ENCODE measurements around the gene ZNF516. TPM values are rescaled to one million over a fixed set of nuclear protein-coding genes. Genes with fewer than 3 reads are reported as not detected.

ZNF516 gene
- total RNA-seq, 1 experiment from 2014 or later, result 28.3 TPM

GRCh38 chr18:76374330-76375281 lies 120.4 kb downstream of the ZNF516 start:
- H3K4me1 Mint-ChIP-seq (ENCODE audit: insufficient read depth, unreplicated experiment), result peaks cover 26% of the 10 kb centered on the region
- H3K27me3 Mint-ChIP-seq (ENCODE audit: insufficient read depth, unreplicated experiment), result no peaks in the 10 kb centered on the region
- CTCF ChIA-PET, result no interaction called here
- no TSS peak for BruUV-seq (replicated peaks)
- POLR2A ChIA-PET, result no interaction called here
- no peak for TF ChIP-seq CTCF (IDR thresholded peaks at IDR 0.05; ENCODE audit: unreplicated experiment)
- DNase-seq (ENCODE audit: unreplicated experiment), result no peak
- H3K36me3 Mint-ChIP-seq (ENCODE audit: insufficient read depth, unreplicated experiment), result peaks cover 29% of the 10 kb centered on the region
- no peaks in the 10 kb centered on the region for H3K9me3 Mint-ChIP-seq (ENCODE audit: unreplicated experiment)
- no peak overlapping the region for H3K4me3 Mint-ChIP-seq (ENCODE audit: unreplicated experiment)
- intact Hi-C loops (cut with micrococcal nuclease), result no loop called here
- no peak overlapping the region for H3K27ac Mint-ChIP-seq (ENCODE audit: low read depth, unreplicated experiment)

- no peak for TF ChIP-seq CTCF (IDR thresholded peaks at IDR 0.05; ENCODE audit: unreplicated experiment)
- POLR2A ChIA-PET, result interaction anchor here (0.6 to 1.2 kb wide), 3 partner anchors 19 to 1650 kb away, joined by 3 to 4 read pairs (median 3); no protein-coding TSS in a partner anchor
- Mint-ChIP-seq H3K36me3 (ENCODE audit: insufficient read depth, unreplicated experiment) (peaks cover 30% of the 10 kb centered on the region), H3K4me3 (ENCODE audit: unreplicated experiment) (no peak overlapping the region), H3K9me3 (ENCODE audit: unreplicated experiment) (no peaks in the 10 kb centered on the region), H3K4me1 (ENCODE audit: insufficient read depth, unreplicated experiment) (peaks cover 26% of the 10 kb centered on the region), H3K27ac (ENCODE audit: low read depth, unreplicated experiment) (no peak overlapping the region), H3K27me3 (ENCODE audit: insufficient read depth, unreplicated experiment) (no peaks in the 10 kb centered on the region)
- no TSS peak for BruUV-seq (replicated peaks)
- CTCF ChIA-PET, result interaction anchor here (0.6 to 0.8 kb wide), 3 partner anchors 8 to 1720 kb away, joined by 4 read pairs; no protein-coding TSS in a partner anchor
- DNase-seq (ENCODE audit: unreplicated experiment), result no peak
- intact Hi-C loops (cut with micrococcal nuclease), result no loop called here
Observed at GRCh38 chr18:76373297-76373696, 121.7 kb downstream of the ZNF516 start.

GRCh38 chr18:76371301-76372203 lies 123.5 kb downstream of the ZNF516 start:
- ChIA-PET CTCF (interaction anchor here (1.3 kb wide), 1 partner anchor 28 kb away, joined by 3 read pairs; no protein-coding TSS in a partner anchor), POLR2A (no interaction called here)
- peaks cover 22% of the 10 kb centered on the region for H3K36me3 Mint-ChIP-seq (ENCODE audit: insufficient read depth, unreplicated experiment)
- no peak for DNase-seq (ENCODE audit: unreplicated experiment)
- no TSS peak for BruUV-seq (replicated peaks)
- H3K27ac Mint-ChIP-seq (ENCODE audit: low read depth, unreplicated experiment), result no peak overlapping the region
- H3K27me3 Mint-ChIP-seq (ENCODE audit: insufficient read depth, unreplicated experiment), result no peaks in the 10 kb centered on the region
- no peak overlapping the region for H3K4me3 Mint-ChIP-seq (ENCODE audit: unreplicated experiment)
- H3K9me3 Mint-ChIP-seq (ENCODE audit: unreplicated experiment), result no peaks in the 10 kb centered on the region
- intact Hi-C loops (cut with micrococcal nuclease), result no loop called here
- peaks cover 26% of the 10 kb centered on the region for H3K4me1 Mint-ChIP-seq (ENCODE audit: insufficient read depth, unreplicated experiment)
- no peak for TF ChIP-seq CTCF (IDR thresholded peaks at IDR 0.05; ENCODE audit: unreplicated experiment)

GRCh38 chr18:76370686-76371085 lies 124.4 kb downstream of the ZNF516 start:
- no peak for DNase-seq (ENCODE audit: unreplicated experiment)
- intact Hi-C loops (cut with micrococcal nuclease), result no loop called here
- Mint-ChIP-seq H3K27ac (ENCODE audit: low read depth, unreplicated experiment) (no peak overlapping the region), H3K4me3 (ENCODE audit: unreplicated experiment) (no peak overlapping the region), H3K36me3 (ENCODE audit: insufficient read depth, unreplicated experiment) (peaks cover 26% of the 10 kb centered on the region), H3K4me1 (ENCODE audit: insufficient read depth, unreplicated experiment) (peaks cover 23% of the 10 kb centered on the region), H3K9me3 (ENCODE audit: unreplicated experiment) (no peaks in the 10 kb centered on the region), H3K27me3 (ENCODE audit: insufficient read depth, unreplicated experiment) (no peaks in the 10 kb centered on the region)
- CTCF ChIA-PET, result interaction anchor here (0.7 kb wide), 2 partner anchors 339 to 1329 kb away, joined by 3 read pairs; no protein-coding TSS in a partner anchor
- POLR2A ChIA-PET, result no interaction called here
- no TSS peak for BruUV-seq (replicated peaks)
- no peak for TF ChIP-seq CTCF (IDR thresholded peaks at IDR 0.05; ENCODE audit: unreplicated experiment)
